ENCODE data around the gene USP54. TPM values are rescaled to one million over a fixed set of nuclear protein-coding genes. Genes with fewer than 3 reads are reported as not detected.

Gene USP54
- total RNA-seq, 1 experiment from 2014 or later, result 35.9 TPM

GRCh38 chr10:73522263-73522662, 68.9 kb downstream of the USP54 start:
- Histone ChIP-seq H3K9me3 (ENCODE audit: low read depth, low read length, poor library complexity, severe bottlenecking) (no peaks in the 10 kb centered on the region), H3K27ac (ENCODE audit: low read depth, low read length, poor library complexity, severe bottlenecking) (no peak overlapping the region), H3K4me1 (ENCODE audit: insufficient read depth, low read length, poor library complexity, severe bottlenecking) (no peaks in the 10 kb centered on the region), H3K27me3 (replicated peaks; ENCODE audit: insufficient read depth, low read depth, low read length, poor library complexity) (no peaks in the 10 kb centered on the region), H3K4me3 (ENCODE audit: low read depth, low read length, poor library complexity, severe bottlenecking) (no peak overlapping the region), H3K36me3 (ENCODE audit: insufficient read depth, low read length, poor library complexity, severe bottlenecking) (no peaks in the 10 kb centered on the region)
- TF ChIP-seq EZH2 (IDR thresholded peaks at IDR 0.05; ENCODE audit: borderline replicate concordance, low read depth, low read length, poor library complexity, severe bottlenecking), result no peak
- TF ChIP-seq CTCF (conservative IDR thresholded peaks at IDR 0.05; ENCODE audit: low read depth, low read length), result no peak
- CTCF ChIA-PET, result interaction anchor here (0.6 kb wide), 1 partner anchor 322 kb away, joined by 5 read pairs; no protein-coding TSS in a partner anchor
- BruUV-seq (replicated peaks), result no TSS peak
- DNase-seq (ENCODE audit: low spot score), result no peak
- intact Hi-C loops (cut with micrococcal nuclease; ENCODE audit: unreplicated experiment), result no loop called here
- POLR2A ChIA-PET (ENCODE audit: low non-redundant PET), result no interaction called here

- ChIA-PET POLR2A (ENCODE audit: low non-redundant PET) (no interaction called here), CTCF (no interaction called here)
- BruUV-seq (replicated peaks), result no TSS peak
- no peaks in the 10 kb centered on the region for H3K9me3 ChIP-seq (ENCODE audit: low read depth, low read length, poor library complexity, severe bottlenecking)
- DNase-seq (ENCODE audit: low spot score), result no peak
- H3K36me3 ChIP-seq (ENCODE audit: insufficient read depth, low read length, poor library complexity, severe bottlenecking), result no peaks in the 10 kb centered on the region
- H3K27me3 ChIP-seq (replicated peaks; ENCODE audit: insufficient read depth, low read depth, low read length, poor library complexity), result no peaks in the 10 kb centered on the region
- H3K4me1 ChIP-seq (ENCODE audit: insufficient read depth, low read length, poor library complexity, severe bottlenecking), result no peaks in the 10 kb centered on the region
- no peak overlapping the region for H3K4me3 ChIP-seq (ENCODE audit: low read depth, low read length, poor library complexity, severe bottlenecking)
- intact Hi-C loops (cut with micrococcal nuclease; ENCODE audit: unreplicated experiment), result no loop called here
- no peak for TF ChIP-seq CTCF (conservative IDR thresholded peaks at IDR 0.05; ENCODE audit: low read depth, low read length)
- TF ChIP-seq EZH2 (IDR thresholded peaks at IDR 0.05; ENCODE audit: borderline replicate concordance, low read depth, low read length, poor library complexity, severe bottlenecking), result no peak
- no peak overlapping the region for H3K27ac ChIP-seq (ENCODE audit: low read depth, low read length, poor library complexity, severe bottlenecking)
These were observed 71.8 kb downstream of the USP54 start for GRCh38 chr10:73519336-73519735.

GRCh38 chr10:73517166-73517888, 73.8 kb downstream of the USP54 start:
- intact Hi-C loops (cut with micrococcal nuclease; ENCODE audit: unreplicated experiment), result no loop called here
- POLR2A ChIA-PET (ENCODE audit: low non-redundant PET), result no interaction called here

More at GRCh38 chr10:73517166-73517888, 73.8 kb downstream of the USP54 start:
- TF ChIP-seq EZH2 (IDR thresholded peaks at IDR 0.05; ENCODE audit: borderline replicate concordance, low read depth, low read length, poor library complexity, severe bottlenecking) (no peak), CTCF (conservative IDR thresholded peaks at IDR 0.05; ENCODE audit: low read depth, low read length) (no peak)
- no peak overlapping the region for H3K27ac ChIP-seq (ENCODE audit: low read depth, low read length, poor library complexity, severe bottlenecking)
- H3K36me3 ChIP-seq (ENCODE audit: insufficient read depth, low read length, poor library complexity, severe bottlenecking), result no peaks in the 10 kb centered on the region
- no peak overlapping the region for H3K4me3 ChIP-seq (ENCODE audit: low read depth, low read length, poor library complexity, severe bottlenecking)
- no peaks in the 10 kb centered on the region for H3K27me3 ChIP-seq (replicated peaks; ENCODE audit: insufficient read depth, low read depth, low read length, poor library complexity)
- BruUV-seq (replicated peaks), result TSS peak; percentile 44
- CTCF ChIA-PET, result interaction anchor here (0.5 kb wide), 1 partner anchor 239 kb away, joined by 4 read pairs; no protein-coding TSS in a partner anchor
- H3K4me1 ChIP-seq (ENCODE audit: insufficient read depth, low read length, poor library complexity, severe bottlenecking), result no peaks in the 10 kb centered on the region
- no peaks in the 10 kb centered on the region for H3K9me3 ChIP-seq (ENCODE audit: low read depth, low read length, poor library complexity, severe bottlenecking)
- DNase-seq (ENCODE audit: low spot score), result no peak

Measured in A673 (cell line).